CD4-positive, alpha-beta T cell (primary cell): ENCODE data around the gene CPN2. TPM values are rescaled to one million over a fixed set of nuclear protein-coding genes. Genes with fewer than 3 reads are reported as not detected.

Source experiments
- ATAC-seq: fragments of 200-7000 bp; cut with Tn5 transposase; one replicate; pipeline ENCODE4 v1.10.0; 2022; ENCODE audit warnings: mild to moderate bottlenecking; ENCODE audit not compliant: poor library complexity
- CTCF ChIA-PET: fragments of 350-600 bp; sonication (Branson Sonifier 250); formaldehyde crosslinking; loops from one replicate; lab custom pipeline; 2021; ENCODE audit warnings: antibody characterized with exemption, inconsistent platforms; lab: Charles Lee
- POLR2A ChIA-PET: fragments of 350-600 bp; sonication (Branson Sonifier 250); formaldehyde crosslinking; loops from one replicate; lab custom pipeline; 2021; ENCODE audit warnings: antibody characterized with exemption, inconsistent platforms; lab: Charles Lee
- DNase-seq, 14 experiments: peaks; one replicate each; pipeline ENCODE4 v3.0.0-alpha.2; 2013 to 2020; ENCODE audit warnings: mixed read lengths in 2 of 14
- H3K27ac ChIP-seq, 2 donors: one replicate each; pipeline versions ENCODE4 v1.5.1 to v1.7.0; 2013; ENCODE audit warnings: low read length in 2 of 2, low read depth in 1 of 2, mild to moderate bottlenecking in 1 of 2
- H3K27me3 ChIP-seq, 2 experiments: 1 replicate in 1 of 2; 2 replicates in 1 of 2; pipeline versions ENCODE4 v1.6.1 to v1.7.0; 2013; ENCODE audit warnings: low read length in 2 of 2, control low read depth in 1 of 2, mild to moderate bottlenecking in 1 of 2, moderate library complexity in 1 of 2; ENCODE audit not compliant: insufficient read depth in 2 of 2, control insufficient read depth in 1 of 2
- H3K36me3 ChIP-seq: one replicate; pipeline ENCODE4 v1.6.1; 2013; ENCODE audit warnings: low read length, control low read depth; ENCODE audit not compliant: insufficient read depth
- H3K4me1 ChIP-seq: one replicate; pipeline ENCODE4 v1.6.1; 2013; ENCODE audit warnings: low read length, control low read depth; ENCODE audit not compliant: insufficient read depth
- H3K4me3 ChIP-seq: one replicate; pipeline ENCODE4 v1.5.1; 2013; ENCODE audit warnings: mild to moderate bottlenecking, low read length, moderate library complexity
- H3K9me3 ChIP-seq, 2 experiments: 1 replicate in 1 of 2; 2 replicates in 1 of 2; pipeline versions ENCODE4 v1.6.1 to v1.7.0; 2013; ENCODE audit warnings: low read length in 2 of 2, mild to moderate bottlenecking in 2 of 2, control low read depth in 1 of 2, moderate library complexity in 1 of 2; ENCODE audit not compliant: control insufficient read depth in 1 of 2, insufficient read depth in 1 of 2
- H3K27ac Mint-ChIP-seq: one replicate; pipeline ENCODE4 v1.8.0; 2020; ENCODE audit warnings: mixed read lengths
- H3K27me3 Mint-ChIP-seq: one replicate; pipeline ENCODE4 v1.8.0; 2021; ENCODE audit warnings: mixed read lengths
- H3K36me3 Mint-ChIP-seq: one replicate; pipeline ENCODE4 v1.8.0; 2021; ENCODE audit warnings: low read depth, mixed read lengths
- H3K4me1 Mint-ChIP-seq: one replicate; pipeline ENCODE4 v1.8.0; 2021; ENCODE audit warnings: low read depth, mixed read lengths
- H3K4me3 Mint-ChIP-seq: one replicate; pipeline ENCODE4 v1.8.0; 2020; ENCODE audit warnings: mild to moderate bottlenecking, mixed read lengths
- H3K9me3 Mint-ChIP-seq: one replicate; pipeline ENCODE4 v1.8.0; 2020; ENCODE audit warnings: mixed read lengths
- intact Hi-C, 2 experiments: fragments of 100-400 bp; cut with DNase I in 1 of 2; cut with micrococcal nuclease in 1 of 2; formaldehyde crosslinking; loops; one replicate each; pipeline versions ENCODE4 v1.15.1 to v1.9.0; 2023 to 2025; cut with DNase I, micrococcal nuclease
- total RNA-seq, 174 experiments: library from RNA in 2 of 174; stranded (reverse) in 2 of 174; gene quantifications; one replicate each; pipeline ENCODE4 v1.2.3 and lab custom pipeline; 2021 to 2026
- TF ChIP-seq, protein P1 (sequence below): fragments of 200-600 bp; IDR thresholded peaks from one replicate; pipeline ENCODE4 v1.8.0; 2022; ENCODE audit warnings: antibody characterized with exemption, mild to moderate bottlenecking

Gene CPN2
- total RNA-seq, 2 experiments from 2014 or later, result not detected

DNA sequence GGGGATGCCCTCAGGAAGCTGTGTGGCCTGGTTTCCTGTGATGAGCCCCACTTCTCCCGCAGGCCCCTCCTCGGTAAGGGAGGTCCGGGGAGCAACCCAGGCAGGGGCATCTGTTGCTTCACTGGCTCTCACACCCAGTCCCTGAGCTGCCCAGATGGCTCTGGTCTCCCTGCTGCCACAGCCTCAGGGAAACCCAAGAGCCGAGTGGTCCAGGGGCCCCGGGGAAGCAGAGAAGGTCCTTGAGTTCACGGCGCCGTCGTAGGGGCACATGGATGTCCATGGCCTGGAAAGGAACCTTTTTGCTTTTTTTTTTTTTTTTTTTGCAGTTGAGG is 31.7 kb upstream of the CPN2 start:
- Histone ChIP-seq H3K27ac (no peak overlapping the region), H3K4me3 (no peak overlapping the region), H3K36me3 (no peaks in the 10 kb centered on the region), H3K27me3 (peaks cover 0 to 2% of the 10 kb centered on the region in 2 experiments), H3K4me1 (no peaks in the 10 kb centered on the region), H3K9me3 (peaks cover 0 to 3% of the 10 kb centered on the region in 2 experiments)
- H3K27ac Mint-ChIP-seq, result no peak overlapping the region
- intact Hi-C loops, result no loop called here
- no peaks in the 10 kb centered on the region for H3K9me3 Mint-ChIP-seq
- H3K27me3 Mint-ChIP-seq, result peaks cover 6% of the 10 kb centered on the region
- H3K4me1 Mint-ChIP-seq, result no peaks in the 10 kb centered on the region
- DNase-seq (peak in 1 of 14 experiments; percentile 12), ATAC-seq (no peak)
- no peak overlapping the region for H3K4me3 Mint-ChIP-seq
- ChIA-PET CTCF (interaction anchor here (0.7 kb wide), 1 partner anchor 41 kb away, joined by 3 read pairs; no protein-coding TSS in a partner anchor), POLR2A (interaction anchor here (1.1 kb wide), 1 partner anchor 15 kb away, joined by 3 read pairs; no protein-coding TSS in a partner anchor)
- TF ChIP-seq, protein P1, sequence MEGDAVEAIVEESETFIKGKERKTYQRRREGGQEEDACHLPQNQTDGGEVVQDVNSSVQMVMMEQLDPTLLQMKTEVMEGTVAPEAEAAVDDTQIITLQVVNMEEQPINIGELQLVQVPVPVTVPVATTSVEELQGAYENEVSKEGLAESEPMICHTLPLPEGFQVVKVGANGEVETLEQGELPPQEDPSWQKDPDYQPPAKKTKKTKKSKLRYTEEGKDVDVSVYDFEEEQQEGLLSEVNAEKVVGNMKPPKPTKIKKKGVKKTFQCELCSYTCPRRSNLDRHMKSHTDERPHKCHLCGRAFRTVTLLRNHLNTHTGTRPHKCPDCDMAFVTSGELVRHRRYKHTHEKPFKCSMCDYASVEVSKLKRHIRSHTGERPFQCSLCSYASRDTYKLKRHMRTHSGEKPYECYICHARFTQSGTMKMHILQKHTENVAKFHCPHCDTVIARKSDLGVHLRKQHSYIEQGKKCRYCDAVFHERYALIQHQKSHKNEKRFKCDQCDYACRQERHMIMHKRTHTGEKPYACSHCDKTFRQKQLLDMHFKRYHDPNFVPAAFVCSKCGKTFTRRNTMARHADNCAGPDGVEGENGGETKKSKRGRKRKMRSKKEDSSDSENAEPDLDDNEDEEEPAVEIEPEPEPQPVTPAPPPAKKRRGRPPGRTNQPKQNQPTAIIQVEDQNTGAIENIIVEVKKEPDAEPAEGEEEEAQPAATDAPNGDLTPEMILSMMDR, result no peak
- H3K36me3 Mint-ChIP-seq, result no peaks in the 10 kb centered on the region

DNA sequence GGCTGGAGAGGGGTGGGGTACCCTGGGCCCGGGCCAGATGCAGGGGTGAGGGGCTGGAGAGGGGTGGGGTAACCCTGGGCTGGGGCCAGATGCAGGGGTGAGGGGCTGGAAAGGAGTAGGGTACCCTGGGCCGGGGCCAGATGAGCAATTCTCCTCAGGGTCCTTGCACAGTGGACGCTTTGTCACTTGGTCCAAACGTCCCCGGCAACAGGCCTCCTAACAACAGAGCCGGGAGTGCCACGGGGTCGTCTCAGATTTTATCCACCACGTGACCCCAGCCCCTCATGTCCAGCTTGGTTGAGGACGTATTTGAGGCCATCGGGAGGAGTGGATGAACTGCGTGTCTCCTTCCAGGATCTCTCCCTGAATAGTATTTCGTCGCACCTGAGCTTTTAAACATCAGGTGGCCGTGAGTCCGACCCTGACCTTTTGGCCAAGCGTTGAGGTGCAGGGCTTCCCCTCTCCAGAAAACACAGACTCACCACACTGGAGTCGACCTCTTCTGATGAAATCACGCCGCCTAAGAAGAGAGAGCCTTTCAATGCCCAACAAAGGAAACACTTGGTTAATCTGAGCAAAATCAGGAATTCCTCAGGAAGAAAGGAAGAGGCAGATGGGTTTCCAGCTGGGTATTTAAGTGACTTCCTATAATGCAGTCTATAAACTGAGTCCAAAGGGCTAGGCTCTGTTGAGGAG is 31.2 kb upstream of the CPN2 start:
- Histone ChIP-seq H3K4me1 (no peaks in the 10 kb centered on the region), H3K4me3 (no peak overlapping the region), H3K9me3 (peaks cover 0 to 3% of the 10 kb centered on the region in 2 experiments), H3K36me3 (no peaks in the 10 kb centered on the region), H3K27me3 (peaks cover 0 to 2% of the 10 kb centered on the region in 2 experiments), H3K27ac (no peak overlapping the region)
- ATAC-seq (no peak), DNase-seq (peak in 1 of 14 experiments; percentile 11)
- TF ChIP-seq, protein P1, result no peak
- intact Hi-C loops, result no loop called here
- Mint-ChIP-seq H3K4me3 (no peak overlapping the region), H3K36me3 (no peaks in the 10 kb centered on the region), H3K9me3 (no peaks in the 10 kb centered on the region), H3K4me1 (no peaks in the 10 kb centered on the region), H3K27me3 (peaks cover 6% of the 10 kb centered on the region), H3K27ac (no peak overlapping the region)
- ChIA-PET CTCF (no interaction called here), POLR2A (interaction anchor here (1.1 kb wide), 1 partner anchor 15 kb away, joined by 3 read pairs; no protein-coding TSS in a partner anchor)

DNA sequence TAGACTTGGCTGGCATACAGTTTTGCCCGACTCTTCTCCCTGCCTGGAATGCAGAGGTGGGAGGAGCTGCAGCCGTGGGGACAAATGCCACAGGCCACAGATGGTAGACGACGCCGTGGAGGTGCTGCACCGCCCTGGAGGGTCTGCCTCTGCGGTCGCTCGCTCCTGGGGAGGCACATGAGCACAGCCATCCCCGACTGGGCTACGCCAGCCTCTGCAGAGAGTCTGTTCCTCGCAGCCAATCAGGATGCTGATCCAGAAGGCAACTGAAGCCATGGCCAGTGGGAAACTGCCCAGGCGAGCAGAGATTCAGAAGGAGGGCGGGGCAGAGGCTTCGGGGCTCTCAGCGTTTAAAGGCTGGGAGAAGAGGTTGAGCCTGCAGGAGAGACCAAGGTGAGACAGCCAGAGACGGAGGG is 30.3 kb upstream of the CPN2 start:
- Histone ChIP-seq H3K4me1 (no peaks in the 10 kb centered on the region), H3K27me3 (peaks cover 0 to 2% of the 10 kb centered on the region in 2 experiments), H3K27ac (no peak overlapping the region), H3K4me3 (no peak overlapping the region), H3K36me3 (no peaks in the 10 kb centered on the region), H3K9me3 (peaks cover 0 to 3% of the 10 kb centered on the region in 2 experiments)
- Mint-ChIP-seq H3K36me3 (no peaks in the 10 kb centered on the region), H3K4me1 (no peaks in the 10 kb centered on the region), H3K27me3 (peaks cover 6% of the 10 kb centered on the region), H3K9me3 (no peaks in the 10 kb centered on the region), H3K27ac (no peak overlapping the region), H3K4me3 (no peak overlapping the region)
- no peak for ATAC-seq
- ChIA-PET POLR2A (interaction anchor here (0.8 kb wide), 1 partner anchor 16 kb away, joined by 6 read pairs; no protein-coding TSS in a partner anchor), CTCF (no interaction called here)
- TF ChIP-seq, protein P1, result no peak
- intact Hi-C loops, result no loop called here
- DNase-seq, result peak in 1 of 14 experiments; percentile 25
